ENCODE data around the gene GBA3. TPM values are rescaled to one million over a fixed set of nuclear protein-coding genes. Genes with fewer than 3 reads are reported as not detected.

Gene GBA3
- polyA plus RNA-seq, 2 of the 4 experiments (the other 2 are of a cell fraction) = not detected

GRCh38 chr4:22744478-22745062 is 51.8 kb downstream of the GBA3 start:
- DNase-seq (ENCODE audit: low read depth in 1 of 2, low spot score in 1 of 2) (no peak), FAIRE-seq (no peak), ATAC-seq (no peak)
- 48% methylated on average over 8 of the region's 8 CpGs for WGBS (ENCODE audit: missing lambda C conversion rate)
- TF ChIP-seq POLR2A (IDR thresholded peaks at IDR 0.05; ENCODE audit: low read length) (no peak), RARB (CRISPR knock-in tag; IDR thresholded peaks at IDR 0.05) (no peak), SMC3 (IDR thresholded peaks at IDR 0.05) (no peak), HEYL (CRISPR knock-in tag; IDR thresholded peaks at IDR 0.05) (no peak), ZSCAN20 (CRISPR knock-in tag; IDR thresholded peaks at IDR 0.05) (no peak), BHLHE40 (IDR thresholded peaks at IDR 0.05; ENCODE audit: low read depth, low read length) (no peak), KDM1A (IDR thresholded peaks at IDR 0.05; ENCODE audit: low read depth) (no peak), CTCF (IDR thresholded peaks at IDR 0.05) (no peak), REST (IDR thresholded peaks at IDR 0.05) (no peak), POLR2AphosphoS2 (conservative IDR thresholded peaks at IDR 0.05; ENCODE audit: low read length) (no peak), HDAC2 (IDR thresholded peaks at IDR 0.05) (no peak), CEBPB (IDR thresholded peaks at IDR 0.05) (no peak), PBX3 (IDR thresholded peaks at IDR 0.05) (no peak), RCOR1 (IDR thresholded peaks at IDR 0.05; ENCODE audit: low read depth, low read length) (no peak), HOXB5 (CRISPR knock-in tag; IDR thresholded peaks at IDR 0.05) (no peak), MAFK (IDR thresholded peaks at IDR 0.05; ENCODE audit: partially characterized antibody) (no peak), RNF2 (IDR thresholded peaks at IDR 0.05; ENCODE audit: borderline replicate concordance, low read depth) (no peak), KDM5A (IDR thresholded peaks at IDR 0.05) (no peak)
- H3K27ac ChIP-seq = no peak overlapping the region
- no peak overlapping the region for H3K4me3 ChIP-seq
- H3K4me2 ChIP-seq = no peak overlapping the region
- CTCF ChIA-PET = no interaction called here
- H3K9me3 ChIP-seq = no peaks in the 10 kb centered on the region
- POLR2A ChIA-PET = no interaction called here
- H3K4me1 ChIP-seq = no peaks in the 10 kb centered on the region

GRCh38 chr4:22745234-22745633 is 52.5 kb downstream of the GBA3 start:
- FAIRE-seq = no peak
- CTCF ChIA-PET = no interaction called here

More at GRCh38 chr4:22745234-22745633, 52.5 kb downstream of the GBA3 start:
- 0% methylated on average over 1 of the region's 1 CpG for WGBS (ENCODE audit: missing lambda C conversion rate)
- Histone ChIP-seq H3K4me1 (no peaks in the 10 kb centered on the region), H3K9me3 (no peaks in the 10 kb centered on the region), H3K27ac (no peak overlapping the region), H3K4me2 (no peak overlapping the region), H3K4me3 (no peak overlapping the region)
- no peak for TF ChIP-seq FOSB (CRISPR knock-in tag; IDR thresholded peaks at IDR 0.05)
- no peak for TF ChIP-seq ZC3H11A (IDR thresholded peaks at IDR 0.05)
- no peak for TF ChIP-seq CHD2 (IDR thresholded peaks at IDR 0.05; ENCODE audit: low read length, partially characterized antibody)
- TF ChIP-seq TFCP2L1 (CRISPR knock-in tag; IDR thresholded peaks at IDR 0.05) = no peak
- TF ChIP-seq NR3C1 (IDR thresholded peaks at IDR 0.05) = no peak
- no peak for DNase-seq (ENCODE audit: low read depth in 1 of 2, low spot score in 1 of 2)
- POLR2A ChIA-PET = no interaction called here
- no peak for ATAC-seq

Measured in A549 (cell line).